Stimulated activated CD4-positive, alpha-beta T cell treated with anti-CD3 and anti-CD28 coated beads, Interleukin-15, amount 100 ng/mL, for 24 hours (primary cell): Measurements from ENCODE around the gene RBP3.

Experiments used
- DNase-seq: peaks from one replicate; pipeline ENCODE4 v3.0.0-alpha.2; 2020

RBP3 gene

DNA sequence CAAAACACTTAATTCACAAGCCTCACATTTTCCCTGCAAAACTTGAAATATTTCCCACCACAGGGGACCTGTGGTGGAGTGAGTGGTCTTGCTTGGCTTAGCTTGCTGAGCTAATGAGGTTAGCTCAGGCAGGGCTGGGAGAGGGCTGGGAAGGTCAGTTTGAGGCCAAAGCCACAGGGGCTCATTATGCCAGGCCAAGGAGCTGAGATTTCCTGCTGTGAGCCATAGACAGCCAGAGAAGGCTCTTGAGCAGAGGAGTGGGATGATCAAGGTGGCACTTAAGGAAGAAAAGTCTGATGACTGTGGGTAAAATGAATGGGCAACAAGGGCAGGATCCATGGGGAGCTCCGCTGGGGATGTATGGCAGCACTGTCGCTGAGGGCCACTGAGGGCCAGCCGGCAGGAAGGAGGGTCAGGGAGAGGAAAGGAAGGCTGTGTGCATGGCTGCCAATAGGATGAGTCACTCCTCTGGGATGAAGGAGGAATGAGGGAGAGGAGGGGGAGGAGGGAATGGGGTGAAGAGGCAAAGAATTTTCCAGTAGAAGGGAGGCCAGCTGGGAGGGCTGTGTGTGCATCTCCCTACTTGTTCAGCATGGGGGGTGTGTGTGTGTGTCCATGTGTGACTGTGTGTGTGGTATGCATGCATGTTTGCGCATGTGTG lies 54.6 kb downstream of the RBP3 start:
- no peak for DNase-seq

DNA sequence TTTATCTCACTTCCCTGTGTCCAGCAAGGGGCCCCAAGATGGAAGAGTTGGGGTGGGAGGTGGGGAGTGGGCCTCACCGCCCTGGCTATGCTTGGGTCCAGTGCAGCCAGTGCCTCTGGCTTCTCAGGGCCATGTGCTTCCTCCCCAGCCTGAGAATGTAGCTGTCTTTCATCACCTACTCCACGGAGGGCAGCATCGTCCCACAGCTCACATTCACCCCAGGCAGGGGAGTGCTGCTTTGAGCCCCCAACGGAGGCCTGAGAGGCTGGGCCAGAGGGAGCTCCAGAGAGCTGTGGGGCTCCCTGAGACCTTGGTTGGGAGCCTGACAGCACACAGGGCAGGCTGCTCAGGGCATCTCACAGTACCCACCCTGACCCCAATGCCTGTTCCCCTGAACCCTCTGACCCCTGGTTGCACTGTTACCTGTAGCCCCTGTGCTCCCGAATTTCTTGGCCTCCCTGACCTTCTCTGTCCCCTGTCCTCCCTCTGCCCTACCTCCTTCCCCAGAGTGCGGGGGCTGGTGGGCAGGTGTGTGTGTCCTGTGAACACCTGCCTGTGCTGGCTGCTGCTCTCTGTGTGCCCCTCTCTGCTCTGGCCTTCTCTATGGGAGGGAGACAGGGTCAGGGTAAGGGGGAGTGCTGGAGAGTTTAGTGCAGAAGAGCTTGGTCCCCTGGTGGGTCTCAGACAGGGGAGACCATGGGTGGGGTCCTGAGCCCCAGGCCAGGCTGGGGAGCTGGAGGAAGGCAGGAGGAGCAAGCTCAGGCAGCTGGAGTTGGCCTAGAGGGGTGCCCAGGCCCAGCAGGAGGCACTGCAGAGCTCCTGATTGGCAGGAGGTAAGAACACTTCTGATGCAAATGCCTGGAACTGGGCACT lies 55.5 kb downstream of the RBP3 start:
- no peak for DNase-seq

DNA sequence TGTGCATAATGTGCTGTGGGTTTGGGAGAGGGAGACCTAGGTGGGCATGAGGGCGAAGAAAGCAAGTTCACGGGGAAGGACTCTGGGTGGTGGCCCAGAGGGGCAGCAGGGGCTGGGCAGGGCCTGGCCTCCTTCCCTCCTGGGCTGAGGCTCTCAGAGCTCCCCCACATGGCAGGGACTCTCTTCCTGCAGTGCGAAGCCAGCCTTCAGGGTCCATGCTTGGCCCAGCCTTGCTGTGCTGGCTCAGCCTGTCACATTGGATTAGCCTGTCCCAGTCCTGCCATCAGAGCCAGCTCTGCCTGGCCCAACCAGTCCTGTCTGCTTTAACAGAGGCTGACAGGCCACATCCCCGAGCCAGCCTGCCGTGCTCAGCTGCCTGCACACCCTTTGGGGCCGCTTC lies 56.3 kb downstream of the RBP3 start:
- no peak for DNase-seq

DNA sequence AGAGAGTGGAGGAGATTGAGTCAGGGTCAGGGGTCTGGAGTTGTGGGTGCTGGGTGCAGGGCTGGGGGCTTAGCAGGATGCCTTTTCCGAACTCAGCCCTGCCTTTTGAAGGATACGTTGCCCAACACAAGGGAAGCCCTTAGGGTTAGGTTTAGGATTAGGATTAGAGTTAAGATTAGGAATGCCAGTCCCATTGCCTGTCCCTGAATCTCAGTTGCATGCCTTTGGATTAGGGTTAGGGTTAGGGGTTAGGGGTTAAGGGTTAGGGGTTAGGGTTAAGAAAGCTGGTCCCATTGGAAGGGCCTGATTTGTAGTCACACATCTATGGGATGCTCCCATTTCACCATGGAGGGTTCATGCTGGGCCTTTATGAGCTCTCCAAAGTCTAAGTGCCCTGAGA lies 56.8 kb downstream of the RBP3 start:
- no peak for DNase-seq

DNA sequence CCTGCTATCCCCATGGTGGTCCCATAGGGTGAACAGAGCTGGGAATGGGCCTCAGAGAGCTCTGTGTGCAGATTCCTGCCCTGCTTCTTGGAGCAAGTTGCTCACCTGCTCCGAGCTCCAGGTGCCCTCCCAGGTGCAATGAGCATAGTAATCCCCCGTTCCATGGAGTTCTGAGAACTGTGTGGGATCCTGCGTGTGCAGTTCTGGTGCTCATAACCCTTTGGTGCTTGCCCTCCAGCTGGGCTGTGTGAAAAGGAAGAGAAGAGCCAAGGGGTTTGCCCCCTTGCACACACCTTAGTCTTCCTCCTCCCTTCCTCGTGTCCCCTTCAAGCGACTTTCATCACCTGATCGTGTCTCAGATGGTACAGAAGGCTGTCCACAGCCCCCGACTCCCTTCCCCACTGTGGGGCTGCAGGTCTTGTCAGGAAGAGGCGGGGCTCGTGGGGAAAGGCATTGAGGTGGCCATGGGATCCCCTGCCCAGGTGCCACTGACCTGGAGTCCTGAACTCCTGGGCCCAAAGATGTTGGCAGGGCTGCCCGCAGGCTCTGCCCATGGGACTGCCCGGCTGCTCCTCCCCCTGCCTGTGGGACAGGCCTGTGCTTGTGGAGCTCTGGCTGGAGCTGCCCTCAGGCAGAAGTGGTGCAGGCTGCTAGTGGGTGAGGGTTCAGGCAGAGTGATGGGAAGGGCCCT lies 57.8 kb downstream of the RBP3 start:
- no peak for DNase-seq

DNA sequence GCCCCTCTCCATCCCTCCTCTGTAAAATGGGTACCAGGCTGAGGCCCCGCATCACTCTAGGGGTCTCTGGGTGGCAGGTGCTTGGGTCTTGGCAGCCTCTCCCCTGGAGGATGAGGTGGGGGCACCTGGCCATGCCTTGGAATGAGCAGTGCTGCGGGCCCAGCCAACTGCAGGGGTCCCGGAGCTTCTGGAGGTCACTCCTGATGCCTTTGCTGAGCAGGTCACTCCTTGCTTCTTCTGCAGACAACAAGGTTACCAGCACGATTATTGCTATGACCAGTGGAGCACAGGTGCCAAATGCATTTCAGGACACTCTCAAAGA lies 58.3 kb downstream of the RBP3 start:
- no peak for DNase-seq

DNA sequence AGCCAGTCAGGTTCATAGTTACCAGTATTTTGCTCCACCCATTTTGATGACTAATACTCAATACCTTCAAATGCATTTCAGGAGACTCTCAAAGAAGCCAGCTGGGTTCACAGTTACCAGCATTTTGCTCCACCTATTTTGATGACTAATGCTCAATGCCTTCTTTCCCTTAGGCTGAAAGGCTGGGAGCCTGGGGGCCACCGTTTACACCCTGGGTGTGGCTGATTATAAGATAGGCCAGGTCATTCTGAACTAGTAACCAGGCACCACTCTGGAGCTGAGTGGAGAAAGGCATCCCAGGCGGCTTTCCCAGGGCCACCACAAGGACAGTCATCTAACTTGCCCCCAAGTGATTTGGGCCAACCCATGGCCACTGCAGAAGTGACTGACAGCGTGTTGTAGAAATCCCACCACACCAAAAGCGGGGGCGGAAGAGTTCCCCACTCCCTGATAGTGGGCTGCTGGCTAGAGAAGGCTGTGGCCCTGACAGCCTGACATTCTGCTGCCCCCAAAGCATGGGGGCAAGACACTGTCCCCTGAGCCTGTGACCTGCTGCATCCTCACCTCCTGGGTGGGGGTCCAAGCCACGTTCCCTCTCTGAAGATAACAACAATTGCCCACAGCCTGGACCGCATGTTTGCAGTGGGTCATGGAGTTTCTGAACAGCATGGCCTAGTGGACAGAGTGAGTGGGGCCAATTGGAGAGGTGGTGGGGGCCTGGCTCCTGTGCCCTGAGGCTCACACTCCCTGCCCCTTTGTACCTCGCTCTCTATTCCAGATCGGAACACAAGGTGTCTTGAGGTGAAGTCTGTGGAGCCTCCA lies 58.9 kb downstream of the RBP3 start:
- DNase-seq, result no peak
